GM23338 (cell line): ENCODE results near the gene RGS19. TPM values are rescaled to one million over a fixed set of nuclear protein-coding genes. Genes with fewer than 3 reads are reported as not detected.

Experiments used
- ATAC-seq: fragments of 200-7000 bp; cut with Tn5 transposase; 3 replicates; pipeline ENCODE4 v1.9.1; 2020
- DNase-seq: peaks from one replicate; pipeline ENCODE4 v3.0.0-alpha.2; 2015; ENCODE audit warnings: low spot score
- H2AFZ ChIP-seq: fragments of 200-600 bp; sonication (generic); 2 replicates; pipeline ENCODE4 v1.8.0; 2016; ENCODE audit warnings: antibody characterized with exemption, mild to moderate bottlenecking, moderate library complexity
- H3F3A ChIP-seq: fragments of 200-600 bp; sonication (generic); replicated peaks from 2 replicates; pipeline ENCODE4 v1.8.0; 2017; ENCODE audit warnings: antibody characterized with exemption, mixed run types, low read depth
- H3K27ac ChIP-seq: fragments of 200-600 bp; sonication (generic); 2 replicates; pipeline ENCODE4 v1.6.1; 2016; ENCODE audit warnings: low read depth
- H3K27me3 ChIP-seq: fragments of 200-600 bp; sonication (generic); 2 replicates; pipeline ENCODE4 v1.8.0; 2016; ENCODE audit warnings: mild to moderate bottlenecking, mixed run types, moderate library complexity; ENCODE audit not compliant: insufficient read depth
- H3K36me3 ChIP-seq: fragments of 200-600 bp; sonication (generic); 2 replicates; pipeline ENCODE4 v1.8.0; 2016; ENCODE audit warnings: mild to moderate bottlenecking; ENCODE audit not compliant: insufficient read depth
- H3K4me1 ChIP-seq: fragments of 200-600 bp; sonication (generic); 2 replicates; pipeline ENCODE4 v1.8.0; 2016; ENCODE audit warnings: mild to moderate bottlenecking, moderate library complexity; ENCODE audit not compliant: insufficient read depth
- H3K4me2 ChIP-seq: fragments of 200-600 bp; sonication (generic); 2 replicates; pipeline ENCODE4 v1.7.1; 2017; ENCODE audit warnings: mixed run types
- H3K4me3 ChIP-seq: fragments of 200-600 bp; sonication (generic); 2 replicates; pipeline ENCODE4 v1.6.1; 2016; ENCODE audit warnings: mixed run types
- H3K79me2 ChIP-seq: fragments of 200-600 bp; sonication (generic); replicated peaks from 2 replicates; pipeline ENCODE4 v1.8.0; 2017; ENCODE audit warnings: mild to moderate bottlenecking; ENCODE audit not compliant: insufficient read depth
- H3K9me2 ChIP-seq: fragments of 200-600 bp; sonication (generic); 2 replicates; pipeline ENCODE4 v1.8.0; 2017; ENCODE audit not compliant: insufficient read depth
- H4K20me1 ChIP-seq: fragments of 200-600 bp; sonication (generic); replicated peaks from 2 replicates; pipeline ENCODE4 v1.8.0; 2017; ENCODE audit warnings: mild to moderate bottlenecking; ENCODE audit not compliant: insufficient read depth
- H3K27ac Mint-ChIP-seq: 2 replicates; pipeline ENCODE4 v1.8.0; 2020; ENCODE audit warnings: inconsistent platforms, mild to moderate bottlenecking, moderate library complexity, mixed read lengths
- H3K27me3 Mint-ChIP-seq: 3 replicates; pipeline ENCODE4 v1.8.0; 2022; ENCODE audit warnings: low read depth, mild to moderate bottlenecking, moderate library complexity, mixed read lengths, inconsistent platforms; ENCODE audit not compliant: insufficient read depth, poor library complexity
- H3K36me3 Mint-ChIP-seq: 3 replicates; pipeline ENCODE4 v1.8.0; 2021; ENCODE audit warnings: low read depth, mild to moderate bottlenecking, inconsistent platforms, moderate library complexity, mixed read lengths
- H3K4me1 Mint-ChIP-seq: 3 replicates; pipeline ENCODE4 v1.8.0; 2020; ENCODE audit warnings: mild to moderate bottlenecking, inconsistent platforms, mixed read lengths
- H3K4me3 Mint-ChIP-seq: 3 replicates; pipeline ENCODE4 v1.8.0; 2021; ENCODE audit warnings: moderate library complexity, mild to moderate bottlenecking, inconsistent platforms, mixed read lengths
- H3K9me3 Mint-ChIP-seq: 3 replicates; pipeline ENCODE4 v1.8.0; 2020; ENCODE audit warnings: moderate library complexity, mild to moderate bottlenecking, inconsistent platforms, mixed read lengths
- CREB1 ChIP-seq: fragments of 250-450 bp; sonication (Bioruptor Pico); IDR thresholded peaks from 2 replicates; pipeline ENCODE4 v1.5.0; 2020; ENCODE audit warnings: low read depth, mild to moderate bottlenecking, moderate library complexity
- CTCF ChIP-seq, 2 experiments: fragments of 200-600 bp in 1 of 2; sonication (generic) in 1 of 2; conservative IDR thresholded peaks; 2 replicates each; pipeline versions ENCODE4 v1.5.1 to v1.6.1; 2016 to 2017; ENCODE audit warnings: antibody characterized with exemption in 2 of 2, low read depth in 2 of 2, mild to moderate bottlenecking in 2 of 2, moderate library complexity in 1 of 2
- ETS1 ChIP-seq: IDR thresholded peaks from 2 replicates; pipeline ENCODE4 v1.6.1; 2016; ENCODE audit warnings: antibody characterized with exemption
- EZH2 ChIP-seq: fragments of 200-600 bp; sonication (generic); IDR thresholded peaks from one replicate; pipeline ENCODE4 v1.8.0; 2017; ENCODE audit warnings: antibody characterized with exemption, mild to moderate bottlenecking, low read depth; ENCODE audit not compliant: unreplicated experiment
- EZH2phosphoT487 ChIP-seq: fragments of 200-600 bp; sonication (generic); IDR thresholded peaks from one replicate; pipeline ENCODE4 v1.8.1; 2018; ENCODE audit warnings: antibody characterized with exemption; ENCODE audit not compliant: unreplicated experiment
- JUNB ChIP-seq: IDR thresholded peaks from one replicate; pipeline ENCODE4 v1.6.1; 2016; ENCODE audit warnings: antibody characterized with exemption; ENCODE audit not compliant: unreplicated experiment
- NANOG ChIP-seq: IDR thresholded peaks from 2 replicates; pipeline ENCODE4 v1.6.1; 2016; ENCODE audit warnings: antibody characterized with exemption, borderline replicate concordance
- POLR2AphosphoS5 ChIP-seq: IDR thresholded peaks from 2 replicates; pipeline ENCODE4 v1.6.1; 2016; ENCODE audit warnings: antibody characterized with exemption, low read depth
- REST ChIP-seq: IDR thresholded peaks from one replicate; pipeline ENCODE4 v1.6.1; 2018; ENCODE audit warnings: antibody characterized with exemption; ENCODE audit not compliant: unreplicated experiment
- STAT1 ChIP-seq: IDR thresholded peaks from one replicate; pipeline ENCODE4 v1.6.1; 2016; ENCODE audit warnings: antibody characterized with exemption; ENCODE audit not compliant: unreplicated experiment
- ZNF114 ChIP-seq: fragments of 250-450 bp; sonication (Bioruptor Pico); IDR thresholded peaks from 2 replicates; pipeline ENCODE4 v1.5.0; 2020; ENCODE audit warnings: mild to moderate bottlenecking, moderate library complexity
- ZNF331 ChIP-seq: fragments of 250-450 bp; sonication (Bioruptor Pico); IDR thresholded peaks from 2 replicates; pipeline ENCODE4 v1.5.0; 2020; ENCODE audit warnings: low read depth, mild to moderate bottlenecking, moderate library complexity
- ZNF462 ChIP-seq: fragments of 250-450 bp; sonication (Bioruptor Pico); IDR thresholded peaks from 2 replicates; pipeline ENCODE4 v1.5.0; 2020; ENCODE audit warnings: mild to moderate bottlenecking, moderate library complexity
- polyA plus RNA-seq: library from polyadenylated mRNA; unstranded; fragments of >200 nt; fragmentation: Nextera tagmentation; extraction: Ambion mirVana; gene quantifications from 2 replicates; pipeline ENCODE4 v1.2.1, GENCODE V29; 2016
- total RNA-seq: library from RNA; depleted of rRNA; stranded (reverse); fragments of >200 nt; shearing (Covaris generic); gene quantifications from 2 replicates; pipeline ENCODE4 v1.2.3, GENCODE V29; 2014

Gene RGS19
- total and polyA plus RNA-seq, 2 experiments from 2014 or later: 13.1 to 19.7 TPM

GRCh38 chr20:64025101-64025825, 54.1 kb downstream of the RGS19 start:
- no peaks in the 10 kb centered on the region for H3K79me2 ChIP-seq
- ATAC-seq (no peak), DNase-seq (no peak)
- no peak overlapping the region for H3K4me2 ChIP-seq
- no peaks in the 10 kb centered on the region; the same call in 2 of the 3 replicates for H3K4me1 Mint-ChIP-seq
- no peak overlapping the region for H3K27ac ChIP-seq
- H3K9me3 Mint-ChIP-seq: no peaks in the 10 kb centered on the region
- H3K4me3 Mint-ChIP-seq: no peak overlapping the region
- peaks cover 8% of the 10 kb centered on the region for H3K27me3 Mint-ChIP-seq
- H3K9me2 ChIP-seq: no peaks in the 10 kb centered on the region
- 0 out of 2 replicates have a peak, but pooled peaks cover 6% of the 10 kb centered on the region for H3F3A ChIP-seq
- H3K36me3 Mint-ChIP-seq: peaks cover 79% of the 10 kb centered on the region
- H3K4me1 ChIP-seq: no peaks in the 10 kb centered on the region
- TF ChIP-seq CTCF (conservative IDR thresholded peaks at IDR 0.05; ENCODE audit: low read depth in 2 of 2) (no peak), POLR2AphosphoS5 (no peak), NANOG (no peak), ETS1 (no peak), EZH2 (no peak), REST (no peak), ZNF462 (CRISPR knock-in tag) (no peak), CREB1 (no peak), ZNF114 (no peak), ZNF331 (CRISPR knock-in tag) (no peak), STAT1 (no peak), JUNB (no peak), EZH2phosphoT487 (no peak)
- H3K27me3 ChIP-seq: no peaks in the 10 kb centered on the region
- no peak overlapping the region for H2AFZ ChIP-seq
- no peaks in the 10 kb centered on the region for H4K20me1 ChIP-seq
- no peak overlapping the region for H3K4me3 ChIP-seq
- H3K36me3 ChIP-seq: peaks cover 5% of the 10 kb centered on the region; the same call in 1 of the 2 replicates
- H3K27ac Mint-ChIP-seq: no peak overlapping the region
